Measurements from ENCODE around the gene VASN.
"Not testable (repeated sequence)": the region's sequence is repeated elsewhere in the genome, so short reads cannot be mapped to it uniquely, and the experiment has no call there.

The VASN gene

GRCh38 chr16:4337540-4338088 is 34.0 kb upstream of the VASN start:
- DNase-seq = no peak

- DNase-seq = no peak
Measured at GRCh38 chr16:4338125-4338582, 33.5 kb upstream of the VASN start.

DNA sequence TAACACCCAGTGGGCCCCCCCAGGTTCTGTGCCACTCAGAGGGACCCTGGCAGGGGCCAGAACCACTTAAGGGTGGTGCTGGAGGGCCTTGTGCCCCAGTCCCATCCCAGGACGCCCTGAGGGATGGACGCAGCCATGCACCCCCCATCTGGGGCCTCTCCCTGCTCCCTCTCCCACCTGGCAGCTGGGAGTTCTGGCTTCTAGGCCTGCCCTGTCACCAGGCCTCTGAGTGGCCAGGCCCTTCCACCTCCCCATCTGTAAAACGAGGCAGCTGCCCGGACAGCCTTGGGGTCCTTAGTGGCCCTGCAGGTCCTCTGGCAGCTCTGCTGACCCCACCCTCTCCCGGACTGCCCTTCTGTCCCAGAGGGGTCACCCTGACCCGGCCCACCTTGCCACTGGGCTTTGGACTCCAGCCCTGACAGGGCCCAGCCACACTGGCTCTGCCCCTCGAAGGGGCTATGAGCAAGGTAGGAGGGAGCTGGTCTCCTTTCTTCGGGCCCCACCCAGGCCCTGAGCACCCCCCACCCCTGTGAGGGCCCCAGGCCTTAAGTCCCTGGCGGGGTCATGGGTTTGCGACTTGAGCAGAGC is 32.8 kb upstream of the VASN start:
- no peak for DNase-seq

- DNase-seq = no peak
Measured at GRCh38 chr16:4339455-4339854, 32.2 kb upstream of the VASN start.

DNA sequence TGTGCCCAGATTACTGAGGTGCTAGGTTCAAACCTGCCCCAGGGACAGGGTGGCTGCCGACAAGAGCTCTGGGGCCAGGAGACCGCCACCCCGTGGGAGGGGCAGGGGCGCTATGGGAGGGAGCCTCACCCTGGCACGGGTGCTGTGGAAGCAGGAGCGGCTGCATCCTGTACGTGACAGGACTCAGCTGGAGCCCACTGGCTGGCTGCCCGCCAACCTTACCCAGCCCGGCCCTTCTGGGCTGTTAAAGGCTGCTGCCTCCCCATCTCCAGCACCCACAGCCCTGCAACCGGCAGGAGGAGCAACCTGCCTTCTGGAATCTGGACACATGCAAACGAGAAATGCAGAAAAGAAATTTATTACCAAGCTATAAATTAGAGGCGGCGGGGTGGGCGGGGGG is 31.7 kb upstream of the VASN start:
- DNase-seq = no peak

GRCh38 chr16:4340443-4340842 is 31.2 kb upstream of the VASN start:
- DNase-seq = no peak

GRCh38 chr16:4341250-4341649 is 30.4 kb upstream of the VASN start:
- DNase-seq = no peak

DNA sequence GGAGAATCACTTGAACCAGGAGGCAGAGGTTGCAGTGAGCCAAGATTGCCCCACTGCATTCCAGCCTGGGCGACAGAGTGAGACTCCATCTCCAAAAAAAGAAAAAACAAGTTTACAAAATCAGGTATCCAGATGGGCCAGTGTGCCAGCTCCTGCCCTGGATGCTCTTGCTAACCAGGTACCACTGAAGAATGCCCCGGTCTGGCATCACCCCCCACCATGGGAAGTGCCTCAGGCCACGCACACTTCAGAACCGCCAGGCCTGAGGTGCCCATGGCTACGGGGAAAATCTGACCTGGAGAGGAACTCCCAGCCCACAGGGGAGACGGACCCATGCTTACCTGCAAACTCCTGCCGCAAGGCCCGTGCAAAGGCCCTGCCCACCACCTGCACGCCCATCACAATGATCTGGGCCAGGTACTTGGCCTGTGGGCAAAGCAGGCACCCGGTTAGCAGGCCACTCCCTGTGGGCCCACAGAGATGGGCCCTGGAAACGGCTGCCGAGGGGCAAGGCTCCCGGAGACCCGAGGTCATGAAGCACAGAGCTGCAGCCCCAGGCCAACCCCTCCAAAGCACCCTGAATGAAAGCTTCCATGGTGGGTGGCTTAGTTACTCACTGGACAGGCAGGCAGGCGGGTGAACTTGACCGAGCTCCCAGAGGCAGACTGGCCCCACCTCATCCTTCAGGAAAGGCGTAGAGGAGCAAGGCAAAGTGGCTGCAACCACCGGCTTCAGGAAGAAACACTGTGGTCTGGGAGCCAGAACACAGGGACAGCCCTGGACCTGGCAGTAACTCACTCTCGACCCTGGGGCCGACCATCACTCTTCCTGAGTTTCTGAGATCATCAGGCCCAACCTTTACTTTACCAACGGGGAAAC is 28.5 kb upstream of the VASN start:
- no peak for DNase-seq

DNA sequence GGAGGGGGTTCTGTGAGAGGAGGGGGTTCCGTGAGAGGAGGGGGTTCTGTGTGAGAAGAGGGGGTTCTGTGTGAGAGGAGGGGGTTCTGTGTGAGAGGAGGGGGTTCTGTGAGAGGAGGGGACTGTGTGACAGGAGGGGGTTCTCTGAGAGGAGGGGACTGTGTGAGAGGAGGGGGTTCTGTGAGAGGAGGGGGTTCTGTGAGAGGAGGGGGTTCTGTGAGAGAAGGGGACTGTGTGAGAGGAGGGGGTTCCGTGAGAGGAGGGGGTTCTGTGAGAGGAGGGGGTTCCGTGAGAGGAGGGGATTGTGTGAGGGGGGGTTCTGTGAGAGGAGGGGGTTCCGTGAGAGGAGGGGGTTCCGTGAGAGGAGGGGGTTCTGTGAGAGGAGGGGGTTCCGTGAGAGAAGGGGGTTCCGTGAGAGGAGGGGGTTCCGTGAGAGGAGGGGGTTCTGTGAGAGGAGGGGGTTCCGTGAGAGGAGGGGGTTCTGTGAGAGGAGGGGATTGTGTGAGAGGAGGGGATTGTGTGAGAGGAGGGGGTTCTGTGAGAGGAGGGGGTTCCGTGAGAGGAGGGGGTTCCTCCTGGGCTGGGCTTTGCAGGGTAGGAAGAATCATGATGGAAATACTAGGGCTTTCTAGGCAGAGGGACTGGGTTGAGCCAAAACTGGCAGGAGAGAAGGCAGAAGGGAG is 27.2 kb upstream of the VASN start:
- DNase-seq = not testable (repeated sequence)

DNA sequence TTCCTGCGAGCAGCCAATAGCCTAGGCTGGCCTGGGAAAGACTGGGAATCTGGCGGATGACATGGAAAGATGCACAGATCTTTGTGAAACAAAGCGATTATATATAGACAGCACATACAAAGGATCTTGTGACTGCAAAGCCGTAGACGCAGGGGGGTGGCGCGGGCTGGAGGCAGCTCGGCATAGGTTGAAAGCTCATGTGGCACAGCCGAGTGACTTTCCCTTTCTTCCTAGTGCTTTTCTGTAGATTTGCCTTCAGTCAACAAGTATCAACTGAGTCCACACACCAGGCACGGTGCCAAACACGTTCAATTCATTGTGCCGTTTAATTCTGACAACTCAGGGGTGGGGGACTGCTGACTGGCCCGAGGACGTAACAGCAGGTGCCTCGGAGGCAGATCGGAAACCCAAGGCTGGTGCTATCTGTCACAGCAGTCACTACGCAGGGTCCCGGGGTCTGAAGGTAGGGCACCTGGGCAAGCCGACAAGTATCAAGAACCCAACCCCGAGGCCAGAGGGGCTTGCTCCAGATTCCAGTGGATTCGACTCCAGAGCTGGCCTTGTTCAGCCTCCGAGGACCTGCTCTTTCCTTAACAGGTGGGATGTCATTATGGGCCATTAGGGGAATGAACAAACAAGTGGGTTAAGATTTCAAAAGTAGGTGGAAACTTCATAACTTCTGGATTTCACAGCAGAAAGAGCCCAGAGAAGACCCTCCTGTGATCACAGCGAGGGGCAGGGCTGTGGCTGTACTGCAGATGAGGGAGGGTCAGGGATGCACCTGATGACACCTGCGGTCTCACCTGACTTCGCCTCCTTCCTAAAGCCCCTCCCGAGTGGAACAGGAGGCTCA is 26.4 kb upstream of the VASN start:
- DNase-seq = peak in 1 of 2 experiments; percentile 18

- no peak for DNase-seq
Measured at GRCh38 chr16:4345836-4346781, 25.5 kb upstream of the VASN start.

DNA sequence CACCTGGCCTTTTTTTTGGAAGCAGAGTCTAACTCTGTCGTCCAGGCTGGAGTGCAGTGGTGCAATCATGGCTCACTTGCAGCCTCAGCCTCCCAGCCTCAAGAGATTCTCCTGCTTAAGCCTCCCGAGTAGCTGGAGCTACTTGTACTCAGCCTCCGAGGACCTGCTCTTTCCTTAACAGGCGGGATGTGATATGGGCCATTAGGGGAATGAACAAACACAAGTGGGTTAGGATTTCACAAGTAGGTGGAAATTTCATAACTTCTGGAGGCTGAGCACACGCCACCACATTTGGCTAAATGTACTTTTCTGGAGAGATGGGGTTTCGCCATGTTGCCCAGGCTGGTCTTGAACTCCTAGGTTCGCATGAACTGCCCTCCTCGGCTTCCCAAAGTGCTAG is 24.6 kb upstream of the VASN start:
- no peak for DNase-seq

DNA sequence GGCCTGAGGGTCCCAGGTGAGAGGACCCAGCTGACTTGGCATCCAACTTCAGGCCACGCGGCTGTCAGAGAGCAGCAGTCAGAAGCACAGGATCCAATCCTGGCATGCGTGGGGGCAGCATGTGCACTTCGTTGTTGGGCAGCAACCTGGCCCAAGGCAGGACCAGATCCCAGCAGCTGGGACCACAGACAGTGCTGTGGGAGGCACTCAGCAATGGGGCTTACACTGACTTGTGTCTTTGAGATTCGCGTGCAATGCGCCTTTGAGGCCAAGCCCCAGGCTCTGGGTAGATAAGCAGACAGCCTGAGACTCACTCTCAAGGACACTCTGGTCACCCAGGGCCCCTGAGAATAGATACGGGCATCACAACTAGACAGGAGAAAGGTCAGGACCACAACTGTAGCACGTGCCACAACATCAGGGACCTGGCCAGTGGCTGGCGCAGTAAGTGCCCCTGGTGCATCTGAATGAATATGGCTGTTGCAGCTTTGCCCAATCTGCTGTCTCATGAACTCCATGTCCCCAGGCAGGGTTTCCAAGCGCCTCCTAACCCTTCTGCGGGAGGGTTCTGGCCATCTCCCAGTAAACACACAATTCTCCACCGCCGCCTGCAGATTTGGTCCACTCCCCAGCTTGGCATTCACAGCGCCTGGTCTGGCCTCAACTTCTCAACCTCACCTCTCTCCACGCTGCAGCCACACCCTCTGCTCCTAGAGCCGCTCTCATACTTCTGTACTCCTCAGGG is 23.7 kb upstream of the VASN start:
- DNase-seq = no peak

- DNase-seq = no peak
Measured at GRCh38 chr16:4349332-4349731, 22.3 kb upstream of the VASN start.

DNA sequence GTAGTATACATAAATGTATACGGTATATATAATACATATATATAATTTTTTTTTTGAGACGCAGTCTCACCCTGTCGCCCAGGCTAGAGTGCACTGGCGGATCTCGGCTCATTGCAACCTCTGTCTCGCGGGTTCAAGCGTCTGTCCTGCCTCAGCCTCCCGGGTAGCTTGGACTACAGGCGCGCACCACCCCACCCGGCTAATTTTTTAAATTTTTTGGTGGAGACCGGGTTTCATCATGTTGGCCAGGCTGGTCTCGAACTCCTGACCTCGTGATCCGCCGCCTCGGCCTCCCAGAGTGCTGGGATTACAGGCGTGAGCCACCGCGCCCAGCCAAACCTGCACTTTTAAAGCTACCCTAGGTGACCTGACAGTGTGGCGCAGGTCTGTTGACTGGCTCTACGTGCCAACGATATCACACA is 21.3 kb upstream of the VASN start:
- no peak for DNase-seq

DNA sequence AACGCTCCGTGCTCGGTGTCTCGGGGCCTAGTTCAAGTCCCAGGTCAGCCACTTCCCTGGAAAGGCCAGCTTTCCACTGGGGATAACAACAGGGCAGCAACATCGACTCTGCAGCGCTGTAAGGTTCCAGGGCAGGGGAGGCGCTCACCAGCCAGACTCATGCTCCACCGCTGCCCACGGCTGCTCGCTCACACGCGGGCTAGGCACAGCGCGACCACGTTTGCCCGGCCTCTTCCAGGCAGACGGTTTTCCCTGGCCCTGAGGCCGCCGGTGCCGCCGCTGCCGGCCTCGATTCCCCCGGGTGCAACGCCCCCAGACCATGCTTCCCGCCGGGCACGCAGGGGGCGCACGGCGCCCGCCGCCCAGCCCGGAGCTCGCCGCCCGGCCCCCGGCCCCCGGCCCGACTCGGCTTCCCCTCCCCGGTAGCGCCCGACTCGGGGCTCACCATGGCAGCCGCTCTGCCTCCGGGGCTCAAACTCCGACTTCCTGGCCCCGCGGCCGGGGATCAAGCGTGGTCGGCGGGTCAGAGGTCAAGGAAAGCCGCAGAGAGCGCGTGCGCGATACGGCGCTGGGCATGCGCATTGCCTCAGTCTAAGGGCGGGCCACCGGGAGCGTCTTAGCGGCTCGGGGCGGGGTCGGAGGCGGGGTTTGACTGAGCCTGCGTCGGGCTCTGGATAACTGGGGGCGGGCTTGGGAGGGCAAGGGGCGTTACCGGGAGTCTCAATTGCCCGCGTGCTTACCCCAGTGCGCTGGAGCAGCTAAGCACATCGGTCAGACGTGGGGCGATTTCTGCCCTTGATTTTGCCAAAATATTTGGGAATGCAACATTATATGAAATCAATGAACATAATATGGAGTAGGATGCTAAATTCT is 20.6 kb upstream of the VASN start, which contains the start of gene PAM16:
Gene PAM16, minus strand, starts transcription at position 535 of the 873 bp plus-strand sequence. Its CDS starts 87 bp downstream, at position 448.
- DNase-seq = peak; percentile 79 to 85

DNA sequence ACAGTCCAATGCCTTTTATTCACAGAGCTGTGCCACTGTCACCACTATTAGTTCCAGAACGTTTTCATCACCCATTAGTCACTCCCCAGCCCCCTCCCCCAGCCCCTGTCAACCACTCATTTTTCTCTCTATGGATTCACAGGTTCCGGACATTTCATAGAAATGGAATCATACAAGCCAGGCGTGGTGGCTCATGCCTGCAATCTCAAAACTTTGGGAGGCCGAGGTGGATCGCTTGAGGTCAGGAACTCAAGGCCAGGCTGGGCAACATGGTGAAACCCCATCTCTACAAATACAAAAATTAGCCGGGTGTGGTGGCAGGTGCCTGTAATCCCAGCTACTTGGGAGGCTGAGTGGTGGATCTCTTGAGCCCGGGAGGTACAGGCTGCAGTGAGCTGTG is 19.8 kb upstream of the VASN start:
- no peak for DNase-seq

DNA sequence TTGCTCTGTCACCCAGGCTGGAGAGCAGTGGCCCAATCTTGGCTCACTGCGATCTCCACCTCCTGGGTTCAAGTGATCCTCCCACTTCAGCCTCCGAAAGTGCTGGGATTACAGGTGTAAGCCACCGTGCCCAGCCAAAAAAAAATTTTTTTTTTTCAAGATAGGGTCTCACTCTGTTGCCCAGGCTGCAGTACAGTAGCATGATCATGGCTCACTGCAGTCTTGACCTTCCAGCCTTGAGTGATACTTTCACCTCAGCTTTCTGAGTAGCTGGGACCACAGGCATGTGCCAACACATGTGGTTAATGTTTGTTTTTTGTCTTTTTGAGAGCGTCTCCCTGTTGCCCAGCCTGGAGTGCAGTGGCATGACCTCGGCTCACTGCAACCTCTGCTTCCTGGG is 18.8 kb upstream of the VASN start:
- no peak for DNase-seq

DNA sequence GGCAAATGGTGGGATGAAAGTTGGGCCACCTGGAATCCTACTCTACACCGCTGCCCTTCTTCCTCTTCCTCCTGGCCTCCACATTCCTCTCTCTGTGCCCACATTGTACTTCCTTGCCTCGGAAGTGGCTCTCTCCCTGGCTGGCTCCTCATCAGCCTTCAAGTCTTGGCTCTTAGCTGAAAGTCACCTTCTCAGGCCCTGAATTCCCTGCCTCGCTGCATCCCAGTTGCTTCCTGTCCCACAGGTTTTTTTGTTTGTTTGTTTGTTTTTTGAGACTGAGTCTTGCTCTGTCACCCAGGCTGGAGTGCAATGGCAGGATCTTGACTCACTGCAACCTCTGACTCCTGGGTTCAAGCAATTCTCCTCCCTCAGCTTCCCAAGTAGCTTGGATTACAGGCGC is 18.0 kb upstream of the VASN start:
- no peak for DNase-seq

Measured in SW 1271 (cell line).